ENCODE results near the gene KIT.

- TF ChIP-seq CTCF (IDR thresholded peaks at IDR 0.05): no peak
- no peak for TF ChIP-seq EZH2 (IDR thresholded peaks at IDR 0.05; ENCODE audit: borderline replicate concordance, insufficient read depth, low read depth, low read length, poor library complexity, severe bottlenecking)
Measured at GRCh38 chr4:54727346-54727745, 69.6 kb downstream of the KIT start.
